HG02798 (cell line): Measurements from ENCODE around the gene B4GALNT4.
"Not testable (repeated sequence)": the region's sequence is repeated elsewhere in the genome, so short reads cannot be mapped to it uniquely, and the experiment has no call there.

Experiments
- ATAC-seq: cut with Tn5 transposase; IDR thresholded peaks from one replicate; pipeline ENCODE4 v1.9.1; 2021; ENCODE audit warnings: mild to moderate bottlenecking; ENCODE audit not compliant: unreplicated experiment, poor library complexity

The B4GALNT4 gene

DNA sequence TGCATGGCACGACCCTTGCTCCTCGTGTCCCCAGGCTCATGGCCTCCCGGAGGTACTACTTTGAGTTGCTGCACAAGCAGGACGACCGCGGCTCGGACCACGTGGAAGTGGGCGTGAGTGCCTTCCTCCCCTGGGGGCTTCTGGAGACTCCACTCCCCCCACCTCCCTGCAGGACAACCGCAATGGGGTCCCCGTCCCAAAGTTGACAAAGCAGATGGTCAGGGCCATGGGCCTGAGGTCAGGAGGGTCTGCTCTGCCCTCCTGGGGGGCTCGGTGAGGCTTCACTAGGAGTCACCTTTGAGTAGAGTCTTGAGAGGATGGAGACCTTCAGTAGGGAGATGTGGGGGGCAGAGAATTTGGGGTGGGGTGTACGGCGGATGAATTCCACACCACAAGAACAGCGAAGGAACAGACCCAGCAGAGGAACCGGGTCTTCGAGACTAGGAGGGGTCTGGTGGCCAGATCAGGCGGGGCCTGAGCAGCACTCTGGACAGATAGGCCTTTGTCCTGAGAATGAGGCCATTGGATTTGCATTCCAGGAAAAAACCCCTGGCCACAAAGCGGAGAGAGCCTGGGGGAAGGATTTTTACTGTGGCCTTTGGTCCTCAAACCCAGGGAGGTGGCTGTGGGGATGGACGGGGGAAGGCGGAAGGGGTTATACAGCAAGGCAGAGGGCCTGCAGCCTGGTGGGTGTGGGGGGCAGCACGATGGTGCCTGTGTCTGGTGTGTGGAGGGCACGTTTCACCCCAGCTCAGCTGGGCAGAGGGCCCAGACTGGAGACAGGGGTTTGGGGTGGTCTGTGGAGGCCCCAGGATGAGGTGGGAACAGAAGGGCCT is 4.6 kb downstream of the B4GALNT4 start:
- ATAC-seq, result no peak

DNA sequence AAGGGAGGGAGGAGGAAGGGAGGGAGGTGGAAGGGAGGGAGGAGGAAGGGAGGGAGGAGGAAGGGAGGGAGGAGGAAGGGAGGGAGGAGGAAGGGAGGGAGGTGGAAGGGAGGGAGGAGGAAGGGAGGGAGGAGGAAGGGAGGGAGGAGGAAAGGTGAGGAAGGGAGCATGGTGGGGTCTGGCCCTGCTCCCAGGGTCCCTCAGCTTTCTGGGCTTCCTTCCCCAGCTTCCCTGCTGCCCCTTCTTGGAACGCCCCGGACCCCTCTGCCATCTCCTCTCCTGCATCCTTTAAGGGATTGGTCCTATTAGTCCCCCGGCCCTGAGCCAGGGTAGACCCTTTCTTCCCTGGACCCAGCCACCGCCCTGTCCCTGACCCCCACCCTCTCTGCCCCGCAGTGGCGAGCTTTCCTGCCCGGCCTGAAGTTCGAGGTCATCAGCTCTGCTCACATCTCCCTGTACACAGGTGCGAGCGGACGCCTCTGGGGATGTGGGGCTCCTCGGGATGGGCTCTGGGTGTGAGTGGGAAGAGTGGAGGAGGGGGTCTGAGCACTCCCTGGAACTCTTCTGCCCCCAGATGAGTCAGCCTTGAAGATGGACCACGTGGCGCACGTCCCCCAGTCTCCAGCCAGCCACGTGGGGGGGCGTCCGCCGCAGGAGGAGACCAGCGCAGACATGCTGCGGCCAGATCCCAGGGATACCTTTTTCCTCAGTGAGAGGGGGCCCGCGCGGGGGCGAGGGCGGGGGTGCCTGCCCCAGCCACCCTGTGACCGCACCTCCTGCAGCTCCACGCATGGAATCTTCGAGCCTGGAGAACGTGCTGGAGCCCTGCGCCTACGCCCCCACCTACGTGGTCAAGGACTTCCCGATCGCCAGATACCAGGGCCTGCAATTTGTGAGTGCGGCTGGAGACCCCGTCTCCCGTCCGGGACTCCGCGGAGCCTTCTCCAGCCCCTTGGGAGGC is 6.0 kb downstream of the B4GALNT4 start:
- ATAC-seq, result no peak

DNA sequence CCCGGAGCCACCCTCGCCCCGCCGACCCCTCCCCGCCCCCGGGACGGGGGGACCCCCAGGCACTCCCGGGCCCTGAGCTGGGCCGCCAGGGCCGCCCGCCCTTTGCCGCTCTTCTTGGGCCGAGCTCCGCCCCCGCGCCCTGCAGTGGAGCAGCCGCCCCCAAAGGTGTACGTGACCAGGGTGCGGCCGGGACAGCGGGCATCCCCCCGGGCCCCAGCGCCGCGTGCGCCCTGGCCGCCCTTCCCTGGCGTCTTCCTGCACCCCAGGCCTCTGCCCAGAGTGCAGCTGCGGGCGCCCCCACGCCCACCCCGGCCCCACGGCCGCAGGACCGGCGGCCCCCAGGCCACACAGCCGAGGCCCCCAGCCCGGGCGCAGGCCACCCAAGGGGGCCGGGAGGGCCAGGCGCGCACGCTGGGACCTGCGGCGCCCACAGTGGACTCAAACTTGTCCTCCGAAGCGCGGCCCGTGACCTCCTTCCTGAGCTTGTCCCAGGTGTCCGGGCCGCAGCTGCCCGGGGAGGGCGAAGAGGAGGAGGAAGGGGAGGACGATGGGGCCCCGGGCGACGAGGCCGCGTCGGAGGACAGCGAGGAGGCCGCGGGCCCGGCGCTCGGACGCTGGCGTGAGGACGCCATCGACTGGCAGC is 7.4 kb downstream of the B4GALNT4 start:
- no peak for ATAC-seq

DNA sequence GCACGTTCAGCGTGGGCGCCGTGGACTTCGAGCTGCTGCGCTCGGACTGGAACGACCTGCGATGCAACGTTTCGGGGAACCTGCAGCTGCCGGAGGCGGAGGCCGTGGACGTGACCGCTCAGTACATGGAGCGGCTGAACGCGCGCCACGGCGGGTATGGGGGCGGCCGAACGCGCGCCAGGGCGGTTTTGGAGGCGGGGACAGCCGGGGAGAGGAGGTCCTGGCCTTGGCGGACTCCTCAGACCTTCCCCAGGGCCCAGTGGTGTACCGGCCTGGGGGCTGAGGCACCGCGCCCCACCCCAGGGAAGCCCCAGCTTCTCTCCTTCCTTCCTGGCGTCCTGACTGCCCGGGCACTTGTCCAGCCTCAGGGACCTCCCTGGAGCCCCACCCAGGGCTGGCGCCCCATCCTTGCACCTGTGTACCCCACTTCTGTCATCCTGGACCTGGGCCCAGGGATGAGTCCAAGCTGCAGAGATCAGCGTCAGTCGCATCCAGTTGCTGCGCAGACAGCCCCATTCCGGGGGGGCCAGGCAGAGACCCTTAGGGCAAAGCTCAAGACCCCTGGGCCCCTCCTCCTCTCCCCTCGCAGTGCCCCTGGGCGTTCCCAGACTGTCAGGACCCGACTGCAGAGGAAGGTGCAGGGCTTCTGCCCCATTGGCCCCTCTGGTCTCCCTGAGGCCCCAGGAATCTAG is 8.0 kb downstream of the B4GALNT4 start:
- ATAC-seq, result no peak

DNA sequence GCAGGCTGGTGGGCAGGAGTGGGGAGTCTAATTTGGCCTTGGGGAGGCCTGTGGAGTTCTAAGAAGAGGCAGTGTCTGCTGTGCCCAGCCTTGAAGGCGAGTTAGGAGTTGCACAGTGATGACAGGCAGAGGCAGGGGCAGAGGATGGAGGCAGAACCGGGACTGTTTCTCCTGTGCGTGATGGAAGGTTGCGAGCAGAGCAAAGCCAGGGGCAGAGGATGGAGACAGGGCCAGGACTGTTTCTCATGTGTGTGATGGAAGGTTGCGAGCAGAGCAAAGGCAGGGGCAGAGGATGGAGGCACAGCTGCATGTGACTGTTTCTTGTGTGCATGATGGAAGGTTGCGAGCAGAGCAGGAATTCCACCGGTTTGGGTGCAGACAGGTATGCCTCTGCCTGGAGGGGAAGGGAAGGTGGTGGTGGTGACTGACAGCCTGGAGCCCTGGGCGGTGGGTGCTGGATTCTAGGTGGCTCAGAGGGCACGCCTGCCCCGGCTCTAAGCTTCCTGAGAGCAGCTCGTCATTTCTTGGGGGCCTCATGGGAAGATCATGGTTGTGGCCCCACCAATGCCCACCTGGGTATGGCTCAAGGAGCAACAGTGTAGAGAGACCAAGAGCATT is 8.7 kb downstream of the B4GALNT4 start:
- ATAC-seq, result no peak

DNA sequence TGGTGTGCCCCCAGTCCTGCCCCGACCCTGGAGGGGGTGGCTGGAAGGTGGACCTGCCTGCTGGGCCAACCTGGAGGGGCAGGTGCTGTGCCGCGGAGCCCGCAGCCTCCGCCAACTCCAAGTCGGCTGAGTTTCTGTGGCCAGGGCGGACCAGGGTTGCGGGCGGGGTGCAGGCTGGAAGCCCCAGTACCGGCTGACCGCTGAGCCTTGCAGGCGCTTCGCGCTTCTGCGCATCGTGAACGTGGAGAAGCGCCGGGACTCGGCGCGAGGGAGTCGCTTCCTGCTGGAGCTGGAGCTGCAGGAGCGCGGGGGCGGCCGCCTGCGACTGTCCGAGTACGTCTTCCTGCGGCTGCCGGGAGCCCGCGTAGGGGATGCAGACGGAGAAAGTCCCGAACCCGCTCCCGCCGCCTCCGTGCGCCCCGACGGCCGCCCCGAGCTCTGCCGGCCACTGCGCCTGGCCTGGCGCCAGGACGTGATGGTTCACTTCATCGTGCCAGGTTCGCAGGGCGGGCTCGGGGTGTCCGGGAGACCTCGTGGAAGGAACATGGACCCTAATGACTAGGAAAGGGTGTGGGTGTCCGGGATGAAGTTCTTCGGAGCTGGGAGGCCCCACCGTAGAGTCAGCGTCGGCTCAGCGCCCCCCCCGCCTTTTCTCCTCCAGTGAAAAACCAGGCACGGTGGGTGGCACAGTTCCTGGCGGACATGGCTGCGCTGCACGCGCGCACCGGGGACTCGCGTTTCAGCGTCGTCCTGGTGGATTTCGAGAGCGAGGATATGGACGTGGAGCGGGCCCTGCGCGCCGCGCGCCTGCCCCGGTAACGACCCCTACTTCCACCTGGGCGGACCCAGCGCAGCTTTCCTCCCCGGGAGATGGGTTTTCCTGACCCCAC is 10.2 kb downstream of the B4GALNT4 start:
- no peak for ATAC-seq

DNA sequence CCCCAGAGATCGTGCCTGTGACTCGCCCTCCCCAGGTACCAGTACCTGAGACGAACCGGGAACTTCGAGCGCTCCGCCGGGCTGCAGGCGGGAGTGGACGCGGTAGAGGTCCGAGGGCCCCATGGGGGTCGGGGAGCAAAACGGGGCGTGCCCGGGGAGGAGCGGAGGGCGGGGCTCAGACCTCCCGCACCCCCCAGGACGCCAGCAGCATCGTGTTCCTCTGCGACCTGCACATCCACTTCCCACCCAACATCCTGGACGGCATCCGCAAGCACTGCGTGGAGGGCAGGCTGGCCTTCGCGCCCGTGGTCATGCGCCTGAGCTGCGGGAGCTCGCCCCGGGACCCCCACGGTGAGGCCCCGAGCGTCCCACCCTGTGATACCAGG is 10.8 kb downstream of the B4GALNT4 start:
- ATAC-seq, result no peak

DNA sequence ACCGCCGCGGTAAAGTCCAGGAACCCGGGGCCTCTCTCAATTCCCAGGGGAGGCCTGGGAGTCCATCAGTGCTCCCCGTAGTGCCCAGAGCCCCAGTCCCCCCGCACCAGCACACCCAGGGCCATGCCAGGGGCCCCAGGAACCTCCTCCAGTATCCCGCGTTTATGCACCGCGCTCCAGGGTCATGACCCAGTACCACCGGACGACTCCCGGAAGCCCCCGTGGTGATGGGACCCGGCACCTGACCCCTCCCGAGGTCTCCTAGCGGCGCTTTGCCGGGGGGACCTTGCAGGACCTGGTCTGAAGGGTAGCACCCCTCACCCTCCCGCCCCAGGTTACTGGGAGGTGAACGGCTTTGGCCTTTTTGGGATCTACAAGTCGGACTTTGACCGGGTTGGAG is 11.2 kb downstream of the B4GALNT4 start:
- ATAC-seq, result no peak

DNA sequence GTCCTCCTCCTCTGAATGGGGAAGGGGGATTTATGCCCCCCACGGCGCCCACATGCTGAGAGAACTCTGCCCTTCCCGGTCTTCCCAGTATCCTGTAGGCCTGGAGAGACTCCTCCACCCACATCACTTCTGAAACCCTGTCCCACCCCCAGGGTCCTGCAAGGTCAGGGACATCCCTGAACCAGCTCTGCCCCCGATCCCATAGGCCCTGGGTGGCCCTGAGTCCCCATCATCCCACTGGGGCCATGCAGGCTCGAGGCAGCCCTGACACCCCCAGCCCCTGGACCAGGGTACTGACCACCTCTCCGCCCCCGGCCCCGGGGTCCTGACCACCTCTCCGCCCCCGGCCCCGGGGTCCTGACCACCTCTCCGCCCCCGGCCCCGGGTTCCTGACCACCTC is 11.7 kb downstream of the B4GALNT4 start:
- ATAC-seq, result no peak

DNA sequence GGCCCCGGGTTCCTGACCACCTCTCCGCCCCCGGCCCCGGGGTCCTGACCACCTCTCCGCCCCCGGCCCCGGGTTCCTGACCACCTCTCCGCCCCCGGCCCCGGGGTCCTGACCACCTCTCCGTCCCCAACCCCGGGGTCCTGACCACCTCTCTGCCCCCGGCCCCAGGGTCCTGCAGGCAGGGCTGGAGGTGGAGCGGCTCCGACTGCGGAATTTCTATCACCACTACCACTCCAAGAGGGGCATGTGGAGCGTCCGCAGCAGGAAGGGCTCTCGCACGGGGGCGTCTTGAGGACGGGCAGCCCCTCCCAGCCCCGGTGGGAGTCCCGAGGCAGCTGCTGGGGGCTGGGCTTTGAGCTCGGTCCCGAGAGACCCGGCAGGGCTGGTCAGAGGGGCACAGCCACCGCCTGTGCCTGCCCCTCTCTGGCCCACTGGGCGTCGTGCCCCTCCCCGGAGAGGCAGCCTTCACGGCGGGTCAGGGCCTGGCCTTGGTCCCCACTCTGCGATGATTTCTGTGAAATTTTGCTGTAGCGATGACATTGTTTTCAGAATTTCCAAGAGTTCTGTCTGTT is 12.3 kb downstream of the B4GALNT4 start:
- no peak for ATAC-seq

DNA sequence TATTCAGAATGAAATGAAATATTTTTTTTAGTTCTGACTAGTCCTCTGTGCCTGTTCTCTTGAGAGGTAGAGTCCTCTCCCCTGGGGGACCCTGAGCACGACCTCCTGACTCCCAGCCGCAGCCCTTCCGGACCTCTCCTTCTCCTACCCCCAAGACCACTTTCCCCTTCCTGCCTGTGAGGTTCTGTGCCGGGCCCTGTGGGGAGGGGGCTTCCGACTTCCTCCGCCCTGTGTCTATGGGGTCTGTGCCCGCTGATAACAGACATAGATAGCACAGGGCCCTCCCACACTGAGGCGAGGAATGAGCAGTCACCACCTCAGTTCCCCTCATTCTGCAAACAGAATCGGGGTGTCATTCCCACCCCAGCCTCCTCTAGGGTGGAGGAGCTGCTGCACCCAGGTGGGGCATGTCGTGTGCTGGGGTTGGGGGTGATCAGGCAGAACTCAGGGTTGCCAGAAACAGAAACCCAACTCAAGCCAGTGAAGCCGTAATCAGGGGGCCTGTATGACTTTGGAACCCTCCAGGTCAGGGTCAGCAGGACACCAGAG is 12.9 kb downstream of the B4GALNT4 start:
- no peak for ATAC-seq

DNA sequence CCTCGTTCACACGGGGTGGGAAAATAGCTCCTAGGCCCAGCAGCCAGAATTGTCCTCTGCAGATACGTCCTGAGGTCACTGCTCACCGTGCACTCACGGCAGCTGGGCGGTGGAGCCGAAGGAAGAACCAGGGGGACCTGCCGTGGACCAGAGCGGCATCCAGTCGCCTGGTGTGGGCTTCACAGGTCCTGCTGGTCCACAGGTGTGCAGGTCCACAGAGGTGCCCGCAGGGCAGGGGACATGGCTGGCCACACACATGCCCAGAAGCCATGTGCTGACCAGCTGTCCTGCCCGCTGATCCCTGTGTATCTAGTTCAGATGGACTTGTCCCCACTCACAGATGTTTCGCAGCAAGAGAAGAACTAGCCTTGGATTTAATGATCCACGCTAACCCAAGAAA is 14.1 kb downstream of the B4GALNT4 start:
- ATAC-seq, result no peak

DNA sequence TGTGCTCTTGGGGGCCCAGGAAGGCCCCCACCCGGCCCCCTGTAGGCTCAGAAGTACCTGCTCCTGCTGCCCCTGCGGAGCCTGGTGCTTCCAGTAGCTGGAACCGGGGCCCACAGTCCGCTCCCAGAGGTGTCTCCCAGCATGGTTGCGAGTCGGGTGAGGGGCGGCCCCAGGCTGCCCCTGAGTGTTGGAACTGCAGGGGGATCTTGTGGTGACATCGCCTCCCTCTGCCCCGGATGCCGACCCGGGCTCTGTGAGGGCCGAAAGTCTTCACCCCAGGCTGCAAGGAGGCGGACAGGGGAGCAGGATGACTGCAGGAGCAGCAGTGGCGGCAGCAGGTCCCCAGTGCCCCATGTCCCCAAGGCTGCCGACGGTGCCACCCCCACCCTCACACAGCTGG is 15.2 kb downstream of the B4GALNT4 start:
- ATAC-seq, result no peak

DNA sequence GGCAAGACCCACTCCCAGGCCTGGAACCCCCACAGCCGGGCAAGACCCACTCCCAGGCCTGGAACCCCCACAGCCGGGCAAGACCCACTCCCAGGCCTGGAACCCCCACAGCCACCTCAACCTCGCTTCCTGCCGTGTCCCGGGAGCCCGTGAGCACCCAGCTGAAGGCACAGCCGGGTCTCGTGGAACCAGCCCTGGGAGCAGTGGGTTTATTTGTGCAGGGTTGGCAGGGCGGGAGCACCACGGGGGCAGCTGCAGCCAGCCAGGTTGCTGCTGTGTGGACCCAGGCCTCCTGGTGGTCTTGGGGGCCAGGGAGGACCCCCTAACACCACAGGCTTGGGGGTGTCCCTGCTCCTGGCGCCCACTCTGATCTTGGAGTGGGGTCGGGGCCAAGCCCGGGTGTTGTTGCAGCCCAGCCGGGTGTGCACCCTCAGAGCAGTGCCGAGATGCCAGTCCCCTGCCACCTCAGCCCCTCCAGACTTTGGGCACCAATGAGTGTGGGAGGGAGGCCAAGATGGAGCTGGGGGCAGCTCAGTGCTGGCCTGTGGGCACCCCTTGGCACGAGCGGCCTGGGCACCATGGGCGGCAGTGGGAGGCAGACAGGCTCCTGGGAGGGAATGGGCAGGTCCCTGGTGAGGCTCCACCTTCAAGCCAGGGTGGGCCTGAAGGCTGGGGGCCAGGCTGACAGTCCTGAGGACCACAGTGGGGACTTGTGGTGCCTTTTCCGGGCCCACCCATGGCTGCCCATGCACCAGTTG is 16.5 kb downstream of the B4GALNT4 start:
- ATAC-seq, result no peak

DNA sequence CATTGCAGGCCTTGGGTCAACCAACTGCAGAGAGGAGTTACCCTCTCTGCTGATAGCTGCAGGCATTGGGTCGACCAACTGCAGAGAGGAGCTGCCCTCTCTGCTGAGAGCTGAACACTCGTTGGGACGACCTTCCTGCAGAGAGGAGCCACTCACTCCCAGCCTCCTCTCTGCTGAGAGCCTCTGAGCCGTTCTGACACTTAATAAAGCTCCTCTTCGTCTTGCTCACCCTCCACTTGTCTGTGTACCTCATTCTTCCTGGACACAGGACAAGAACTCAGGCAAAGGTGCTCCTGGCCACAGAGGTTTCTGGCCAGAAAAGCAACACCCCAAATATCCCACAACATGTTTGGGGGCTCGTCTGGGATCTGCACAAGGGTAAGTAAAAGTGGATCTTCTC is 17.2 kb downstream of the B4GALNT4 start:
- ATAC-seq, result no peak

DNA sequence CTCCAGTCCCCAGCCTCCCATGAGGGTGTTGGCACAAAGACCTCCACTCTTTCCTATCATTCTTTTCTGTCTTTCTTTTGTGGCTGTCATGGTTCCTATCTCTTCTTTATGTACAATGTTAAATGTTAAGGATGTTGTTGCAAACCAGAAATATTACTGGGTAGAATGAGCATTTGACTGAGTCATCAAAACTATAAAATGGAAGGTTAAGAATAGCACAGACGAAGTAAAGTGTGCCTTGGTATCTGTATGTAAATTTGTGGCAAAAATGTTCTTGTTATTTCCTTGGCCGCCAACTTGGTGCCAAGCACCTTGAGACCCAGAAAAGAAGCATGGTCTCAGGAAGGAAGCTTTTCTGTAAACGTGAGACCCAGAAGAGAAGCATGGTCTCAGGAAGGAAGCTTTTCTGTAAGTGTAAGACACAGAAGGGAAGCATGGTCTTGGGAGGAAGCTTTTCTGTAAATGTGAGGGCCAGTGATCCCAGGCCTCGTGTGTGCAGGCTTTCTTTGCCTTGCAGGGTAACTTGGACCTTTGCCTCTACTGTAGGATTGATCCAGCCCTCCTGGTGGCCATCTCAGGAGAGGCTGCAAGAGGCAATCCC is 18.0 kb downstream of the B4GALNT4 start:
- ATAC-seq, result no peak

DNA sequence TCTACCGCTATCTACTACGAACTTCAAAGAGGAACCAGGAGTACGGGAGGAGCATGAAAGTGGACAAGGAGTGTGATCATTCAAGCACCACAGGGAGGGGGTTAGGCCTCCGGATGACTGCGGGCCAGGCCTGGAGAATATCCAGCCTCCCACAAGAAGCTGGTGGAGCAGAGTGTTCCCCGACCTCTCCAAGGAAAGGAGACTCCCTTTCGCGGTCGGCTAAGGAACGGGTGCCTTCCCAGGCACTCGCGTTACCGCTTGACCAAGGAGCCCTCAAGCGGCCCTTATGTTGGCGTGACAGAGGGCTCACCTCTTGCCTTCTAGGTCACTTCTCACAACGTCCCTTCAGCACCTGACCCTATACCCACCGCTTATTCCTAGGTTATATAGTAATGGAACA is 20.1 kb downstream of the B4GALNT4 start:
- ATAC-seq, result not testable (repeated sequence)
